ENCODE data around the gene LACC1. TPM values are rescaled to one million over a fixed set of nuclear protein-coding genes. Genes with fewer than 3 reads are reported as not detected.

The LACC1 gene
- total RNA-seq, 1 donor from 2014 or later, result 10.3 TPM

- no peak overlapping the region for H3K27ac ChIP-seq
- no peak overlapping the region for H3K4me3 ChIP-seq
- no peaks in the 10 kb centered on the region for H3K9me3 ChIP-seq
- no peaks in the 10 kb centered on the region for H3K27me3 ChIP-seq
- DNase-seq (no peak), ATAC-seq (no peak)
- TF ChIP-seq CTCF (IDR thresholded peaks at IDR 0.05), result no peak
- peaks cover 8% of the 10 kb centered on the region for H3K4me1 ChIP-seq
- intact Hi-C loops (cut with DNase I), result no loop called here
- H3K36me3 ChIP-seq, result no peaks in the 10 kb centered on the region
Observed at GRCh38 chr13:43939086-43939485, 59.4 kb downstream of the LACC1 start.

GRCh38 chr13:43942286-43942685 lies 62.6 kb downstream of the LACC1 start:
- Histone ChIP-seq H3K27me3 (no peaks in the 10 kb centered on the region), H3K36me3 (no peaks in the 10 kb centered on the region), H3K4me3 (no peak overlapping the region), H3K4me1 (peaks cover 8% of the 10 kb centered on the region), H3K9me3 (no peaks in the 10 kb centered on the region), H3K27ac (no peak overlapping the region)
- no peak for TF ChIP-seq CTCF (IDR thresholded peaks at IDR 0.05)
- intact Hi-C loops (cut with DNase I), result no loop called here
- ATAC-seq, result no peak
- DNase-seq, result no peak

Other genes starting within 250 kb of the LACC1 start
- gene ENOX1, start 92.9 kb upstream of the LACC1 start, total RNA-seq, result 0.69 TPM
- gene CCDC122, start 164 bp upstream of the LACC1 start, total RNA-seq, result 4.9 TPM